AG09309 (cell line): ENCODE data around the gene GPR150.

Source experiments
- DNase-seq: peaks from one replicate; pipeline ENCODE4 v3.0.0-alpha.2; 2010; ENCODE audit warnings: low read depth
- H3K4me3 ChIP-seq: 2 replicates; pipeline ENCODE4 v1.5.1; 2011; ENCODE audit warnings: mild to moderate bottlenecking, low read depth, low read length, moderate library complexity; ENCODE audit not compliant: control insufficient read depth
- TF ChIP-seq, protein P1 (sequence below): IDR thresholded peaks from 2 replicates; pipeline ENCODE4 v1.5.1; 2011; ENCODE audit warnings: mild to moderate bottlenecking, low read depth, low read length, inconsistent platforms; ENCODE audit not compliant: insufficient read depth, control insufficient read depth; ENCODE audit errors: missing control alignments

Gene GPR150

DNA sequence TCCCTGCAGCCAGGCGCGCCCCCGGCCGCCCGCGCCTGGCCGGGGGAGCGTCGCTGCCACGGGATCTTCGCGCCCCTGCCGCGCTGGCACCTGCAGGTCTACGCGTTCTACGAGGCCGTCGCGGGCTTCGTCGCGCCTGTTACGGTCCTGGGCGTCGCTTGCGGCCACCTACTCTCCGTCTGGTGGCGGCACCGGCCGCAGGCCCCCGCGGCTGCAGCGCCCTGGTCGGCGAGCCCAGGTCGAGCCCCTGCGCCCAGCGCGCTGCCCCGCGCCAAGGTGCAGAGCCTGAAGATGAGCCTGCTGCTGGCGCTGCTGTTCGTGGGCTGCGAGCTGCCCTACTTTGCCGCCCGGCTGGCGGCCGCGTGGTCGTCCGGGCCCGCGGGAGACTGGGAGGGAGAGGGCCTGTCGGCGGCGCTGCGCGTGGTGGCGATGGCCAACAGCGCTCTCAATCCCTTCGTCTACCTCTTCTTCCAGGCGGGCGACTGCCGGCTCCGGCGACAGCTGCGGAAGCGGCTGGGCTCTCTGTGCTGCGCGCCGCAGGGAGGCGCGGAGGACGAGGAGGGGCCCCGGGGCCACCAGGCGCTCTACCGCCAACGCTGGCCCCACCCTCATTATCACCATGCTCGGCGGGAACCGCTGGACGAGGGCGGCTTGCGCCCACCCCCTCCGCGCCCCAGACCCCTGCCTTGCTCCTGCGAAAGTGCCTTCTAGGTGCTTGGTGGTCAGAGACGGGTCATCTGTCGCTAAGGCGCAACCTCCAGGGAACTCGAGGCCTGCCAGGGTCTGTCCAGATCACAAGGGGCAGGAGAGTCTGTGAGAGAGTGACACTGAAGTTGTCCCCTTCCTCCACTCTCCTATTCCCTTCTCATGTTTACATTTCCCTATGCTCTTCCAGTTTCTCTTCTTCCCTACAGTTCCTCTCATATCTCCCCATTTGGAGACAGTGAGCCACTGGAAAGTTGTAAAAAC, 1.3 kb downstream of the GPR150 start:
- H3K4me3 ChIP-seq = peak overlapping the region; percentile 26
- TF ChIP-seq, protein P1, sequence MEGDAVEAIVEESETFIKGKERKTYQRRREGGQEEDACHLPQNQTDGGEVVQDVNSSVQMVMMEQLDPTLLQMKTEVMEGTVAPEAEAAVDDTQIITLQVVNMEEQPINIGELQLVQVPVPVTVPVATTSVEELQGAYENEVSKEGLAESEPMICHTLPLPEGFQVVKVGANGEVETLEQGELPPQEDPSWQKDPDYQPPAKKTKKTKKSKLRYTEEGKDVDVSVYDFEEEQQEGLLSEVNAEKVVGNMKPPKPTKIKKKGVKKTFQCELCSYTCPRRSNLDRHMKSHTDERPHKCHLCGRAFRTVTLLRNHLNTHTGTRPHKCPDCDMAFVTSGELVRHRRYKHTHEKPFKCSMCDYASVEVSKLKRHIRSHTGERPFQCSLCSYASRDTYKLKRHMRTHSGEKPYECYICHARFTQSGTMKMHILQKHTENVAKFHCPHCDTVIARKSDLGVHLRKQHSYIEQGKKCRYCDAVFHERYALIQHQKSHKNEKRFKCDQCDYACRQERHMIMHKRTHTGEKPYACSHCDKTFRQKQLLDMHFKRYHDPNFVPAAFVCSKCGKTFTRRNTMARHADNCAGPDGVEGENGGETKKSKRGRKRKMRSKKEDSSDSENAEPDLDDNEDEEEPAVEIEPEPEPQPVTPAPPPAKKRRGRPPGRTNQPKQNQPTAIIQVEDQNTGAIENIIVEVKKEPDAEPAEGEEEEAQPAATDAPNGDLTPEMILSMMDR = no peak
- no peak for DNase-seq

DNA sequence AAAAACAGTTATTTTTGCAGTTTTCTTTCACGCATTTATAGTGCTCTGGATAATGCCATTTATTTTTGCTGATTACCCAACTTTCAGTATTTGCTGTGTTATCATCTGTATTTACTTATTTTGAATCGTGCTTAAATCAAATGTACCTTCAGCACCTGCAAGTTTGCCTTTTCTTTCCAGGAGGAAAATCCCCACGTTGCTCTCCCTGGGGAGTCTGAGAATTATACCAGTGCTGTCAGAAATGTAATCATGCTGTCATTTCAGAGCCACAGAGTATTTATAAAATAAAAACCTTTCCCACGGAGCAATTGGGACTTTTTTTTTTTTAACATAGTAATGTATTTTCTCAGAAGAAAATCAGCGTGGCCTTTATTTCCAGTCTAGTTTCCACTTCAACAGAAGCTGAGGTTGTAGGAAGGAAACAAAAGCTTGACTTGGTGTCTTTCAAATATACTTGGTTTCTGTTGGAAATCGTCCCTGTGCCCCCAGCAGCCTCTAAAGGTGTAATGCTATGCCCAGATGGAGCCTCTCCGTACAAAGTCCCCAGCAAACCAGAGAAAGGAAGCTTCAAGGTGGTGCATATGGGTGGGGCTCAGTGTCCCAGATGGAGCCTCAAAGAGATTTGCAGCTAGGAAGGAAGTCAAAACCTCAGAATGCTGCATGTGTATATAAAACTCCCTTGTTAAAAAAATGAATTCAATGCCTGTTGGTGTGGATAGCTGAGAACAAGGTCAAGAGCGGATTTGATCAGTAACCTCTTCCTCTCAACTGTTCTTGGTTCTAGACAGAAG, 2.1 kb downstream of the GPR150 start:
- DNase-seq = no peak
- TF ChIP-seq, protein P1 = no peak
- H3K4me3 ChIP-seq = no peak overlapping the region

DNA sequence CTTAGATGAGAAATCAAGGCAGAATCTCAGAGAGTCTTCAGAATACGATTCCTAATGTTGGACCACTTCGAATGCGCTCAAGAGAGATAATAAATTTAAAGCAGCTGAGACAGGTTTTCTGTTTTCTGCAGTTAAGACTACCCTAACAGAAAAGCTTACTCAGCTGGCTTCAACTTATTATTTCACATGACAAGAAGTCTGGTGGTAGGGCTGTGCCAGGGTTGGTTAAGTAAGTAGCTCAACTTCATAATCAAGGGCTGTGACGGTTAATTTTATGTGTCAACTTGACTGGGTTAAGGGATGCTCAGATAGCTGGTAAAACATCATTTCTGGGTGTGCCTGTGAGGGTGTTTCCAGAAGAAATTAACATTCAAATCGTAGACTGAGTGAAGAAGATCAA, 3.8 kb downstream of the GPR150 start:
- no peak overlapping the region for H3K4me3 ChIP-seq
- DNase-seq = no peak
- TF ChIP-seq, protein P1 = no peak

DNA sequence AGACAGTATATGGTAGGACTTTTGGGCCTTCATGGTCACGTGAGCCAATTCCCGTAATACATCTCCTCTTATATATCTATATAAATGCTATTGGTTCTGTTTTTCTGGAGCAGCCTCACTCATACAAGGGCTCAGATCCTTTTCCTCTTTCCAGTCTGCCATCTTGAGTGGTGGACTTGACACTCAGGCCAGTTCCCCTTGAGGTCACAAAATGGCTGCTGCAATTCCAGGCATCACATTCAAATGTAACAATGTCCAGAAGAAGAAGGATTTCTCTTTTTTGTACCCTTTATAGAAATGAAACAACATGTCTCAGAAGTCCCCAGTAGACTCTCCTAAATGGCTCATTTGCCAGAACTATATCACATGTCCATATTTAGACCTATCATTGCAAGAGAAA, 4.5 kb downstream of the GPR150 start:
- TF ChIP-seq, protein P1 = no peak
- no peak for DNase-seq
- H3K4me3 ChIP-seq = no peak overlapping the region

DNA sequence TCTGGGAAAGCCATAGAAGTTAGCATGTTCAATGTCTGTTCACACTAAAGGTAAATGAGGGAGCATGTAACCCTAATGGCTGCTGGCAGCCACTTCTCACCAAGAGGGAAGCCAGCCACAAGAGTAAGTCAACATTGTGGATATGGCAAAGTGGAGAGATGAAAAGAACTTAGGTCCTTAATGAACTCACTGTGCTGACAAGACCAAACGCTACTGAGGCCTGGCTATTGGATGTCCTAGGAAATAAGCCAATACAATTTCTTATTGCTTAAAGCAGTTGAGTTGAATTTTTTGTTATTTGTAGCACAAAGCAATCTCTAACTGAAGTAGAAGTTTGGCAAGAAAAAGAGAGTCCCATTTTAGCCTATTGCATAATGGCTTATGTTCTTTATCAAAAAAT, 6.8 kb downstream of the GPR150 start:
- no peak for DNase-seq
- no peak overlapping the region for H3K4me3 ChIP-seq
- TF ChIP-seq, protein P1 = no peak

DNA sequence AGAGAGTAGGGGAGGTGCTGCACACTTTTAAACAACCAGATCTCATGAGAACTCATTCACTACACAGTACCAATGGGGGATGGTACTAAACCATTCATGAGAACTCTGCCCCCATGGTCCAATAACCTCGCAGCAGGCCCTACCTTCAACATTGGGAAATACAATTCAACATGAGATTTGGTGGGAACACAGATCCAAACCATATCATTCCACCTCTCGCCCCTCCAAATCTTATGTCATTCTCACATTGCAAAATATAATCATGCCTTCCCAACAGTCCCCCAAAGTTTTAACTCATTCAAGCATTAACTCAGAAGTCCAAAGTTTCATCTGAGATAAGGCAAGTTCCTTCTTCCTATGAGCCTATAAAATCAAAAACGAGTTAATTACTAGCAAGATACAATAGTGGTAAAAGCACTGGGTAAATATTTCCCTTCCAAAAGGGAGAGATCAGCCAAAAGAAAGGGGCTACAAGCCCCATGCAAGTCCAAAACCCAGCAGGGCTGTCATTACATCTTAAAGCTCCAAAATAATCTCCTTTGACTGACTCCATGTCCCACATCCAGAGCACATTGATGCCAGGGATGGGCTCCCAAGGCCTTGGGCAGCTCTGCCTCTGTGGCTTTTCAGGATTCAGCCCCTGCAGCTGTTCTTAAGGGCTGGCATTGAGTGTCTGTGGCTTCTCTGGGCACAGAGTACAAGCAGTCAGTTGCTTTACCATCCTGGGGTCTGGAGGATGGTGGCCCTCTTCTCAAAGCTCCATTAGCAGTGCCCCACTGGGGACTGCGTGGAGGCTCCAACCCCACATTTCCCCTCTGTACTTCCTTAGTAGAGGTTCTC, 8.3 kb downstream of the GPR150 start:
- no peak for DNase-seq
- TF ChIP-seq, protein P1 = no peak
- H3K4me3 ChIP-seq = no peak overlapping the region
